ENCODE measurements around the gene DUS1L.

Gene DUS1L

GRCh38 chr17:82088838-82089722 lies 23.5 kb upstream of the DUS1L start:
- DNase-seq = no peak

- DNase-seq = no peak
Observed at GRCh38 chr17:82087961-82088837, 22.6 kb upstream of the DUS1L start.

GRCh38 chr17:82086941-82087906 lies 21.6 kb upstream of the DUS1L start:
- no peak for DNase-seq

GRCh38 chr17:82085931-82086764 lies 20.5 kb upstream of the DUS1L start:
- no peak for DNase-seq

- no peak for DNase-seq
Observed at GRCh38 chr17:82085031-82085861, 19.6 kb upstream of the DUS1L start.

DNA sequence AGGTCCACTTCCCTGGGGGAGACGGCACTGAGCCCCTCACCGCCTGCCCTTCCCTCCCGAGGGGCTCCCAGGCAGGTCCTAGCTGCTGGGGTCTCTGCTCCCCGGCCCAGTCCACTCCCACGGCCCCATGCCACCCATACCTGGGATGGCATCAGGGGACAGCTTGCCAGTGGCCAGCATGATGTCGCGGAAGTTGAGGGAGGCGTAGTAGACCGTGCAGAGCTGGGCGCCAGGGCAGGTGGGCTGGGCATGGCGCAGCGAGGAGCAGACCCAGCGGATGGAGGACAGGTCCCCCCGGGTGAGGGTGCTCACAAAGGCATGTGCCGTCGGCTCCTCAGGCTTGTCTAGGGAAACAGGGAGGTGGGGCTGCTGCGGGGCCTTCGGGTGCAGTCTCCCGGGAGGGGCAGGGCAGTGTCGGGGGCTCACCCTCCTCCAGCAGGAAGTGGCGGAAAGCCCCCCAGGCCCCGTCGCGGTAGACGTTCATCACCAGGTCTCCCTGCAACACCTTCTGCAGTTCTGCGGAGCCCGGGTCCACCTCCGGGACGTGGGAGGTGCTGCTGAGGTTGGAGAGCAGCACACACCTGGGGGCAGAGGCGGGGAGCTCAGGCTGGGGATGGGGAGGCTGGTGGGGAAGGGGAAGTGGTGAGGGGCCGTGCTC lies 18.9 kb upstream of the DUS1L start:
- DNase-seq = no peak

- DNase-seq = no peak
Observed at GRCh38 chr17:82083533-82084359, 18.1 kb upstream of the DUS1L start.

DNA sequence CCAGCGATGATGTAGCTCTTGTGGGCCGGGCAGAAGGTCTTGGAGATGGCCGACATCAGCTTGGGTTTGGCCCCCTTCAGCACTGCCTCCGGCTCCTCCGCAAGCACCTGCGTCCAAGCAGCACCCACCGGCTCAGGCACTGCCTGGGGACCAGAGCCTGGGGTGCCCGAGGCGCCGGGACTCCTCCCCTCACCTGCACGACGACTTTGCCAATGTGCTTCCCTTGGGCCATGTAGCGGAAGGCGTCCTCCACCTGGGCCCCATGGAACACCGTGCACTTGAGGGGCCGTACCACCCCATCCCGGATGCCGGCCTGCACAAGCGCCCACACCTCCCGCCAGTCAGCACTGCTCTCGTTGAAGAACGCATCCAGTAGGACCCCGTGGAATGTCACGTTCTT lies 17.4 kb upstream of the DUS1L start:
- DNase-seq = no peak

- DNase-seq = no peak
Observed at GRCh38 chr17:82082456-82082855, 16.9 kb upstream of the DUS1L start.

GRCh38 chr17:82081966-82082365 lies 16.4 kb upstream of the DUS1L start:
- DNase-seq = no peak

DNA sequence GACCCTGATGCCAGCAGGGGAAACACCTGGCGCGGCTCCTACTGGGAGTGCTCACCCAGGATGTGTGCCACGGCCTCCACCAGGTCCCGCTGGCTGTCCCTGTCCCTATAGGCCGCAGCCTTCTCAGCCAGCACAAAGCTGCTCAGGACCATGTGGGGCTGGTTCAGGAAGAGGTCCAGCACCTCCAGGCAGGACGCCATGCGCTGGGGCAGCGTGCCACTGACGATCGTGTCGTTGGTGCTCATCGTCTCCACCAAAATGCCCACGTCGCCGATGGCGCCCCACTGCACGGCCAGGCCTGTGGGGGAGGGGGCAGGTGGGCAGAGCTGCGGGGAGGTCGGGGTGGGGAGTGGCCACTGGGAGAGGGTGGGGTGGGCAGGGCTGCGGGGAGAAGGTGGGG lies 15.9 kb upstream of the DUS1L start:
- no peak for DNase-seq

DNA sequence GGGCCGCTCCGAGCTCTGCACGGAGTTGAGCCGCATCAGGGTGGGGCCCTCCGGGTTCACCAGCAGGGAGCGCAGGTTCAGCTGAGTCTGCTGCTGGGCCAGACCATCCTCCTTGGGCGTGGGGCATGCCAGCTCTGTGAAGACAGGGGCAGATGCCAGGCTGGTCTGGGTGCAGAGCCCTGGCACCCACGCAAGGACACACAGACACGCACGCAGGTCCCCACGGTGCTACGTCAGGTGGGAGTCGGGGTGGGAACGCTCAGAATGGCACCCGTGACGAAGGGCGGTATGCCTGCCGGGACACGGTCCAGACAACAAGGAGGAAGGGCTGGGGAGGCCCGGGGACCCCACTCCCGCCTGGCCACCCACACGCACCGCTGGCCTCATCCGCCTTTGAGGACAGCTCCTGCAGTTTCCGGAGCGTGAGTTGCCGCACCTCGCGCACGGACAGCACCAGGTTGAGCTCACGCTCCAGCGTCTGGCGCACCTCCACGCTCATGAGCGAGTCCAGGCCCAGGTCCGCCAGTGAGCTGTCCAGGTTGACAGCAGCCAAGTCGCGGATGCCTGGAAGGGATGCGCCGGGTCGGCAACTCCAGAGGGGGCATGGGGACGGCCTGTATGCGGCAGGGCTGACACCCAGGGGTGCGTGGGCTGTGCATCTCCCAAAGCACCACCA lies 15.3 kb upstream of the DUS1L start:
- no peak for DNase-seq

GRCh38 chr17:82080048-82080788 lies 14.6 kb upstream of the DUS1L start:
- no peak for DNase-seq

- DNase-seq = no peak
Observed at GRCh38 chr17:82079001-82079677, 13.5 kb upstream of the DUS1L start.

GRCh38 chr17:82078433-82078832 lies 12.8 kb upstream of the DUS1L start:
- no peak for DNase-seq
